ENCODE data around the gene PRPF31. TPM values are rescaled to one million over a fixed set of nuclear protein-coding genes. Genes with fewer than 3 reads are reported as not detected.
A peak's percentile ranks its signal among the peaks of the same experiment; 100 is the strongest.

The PRPF31 gene
- total RNA-seq, 2 donors from 2014 or later, result 39.3 to 43.2 TPM

DNA sequence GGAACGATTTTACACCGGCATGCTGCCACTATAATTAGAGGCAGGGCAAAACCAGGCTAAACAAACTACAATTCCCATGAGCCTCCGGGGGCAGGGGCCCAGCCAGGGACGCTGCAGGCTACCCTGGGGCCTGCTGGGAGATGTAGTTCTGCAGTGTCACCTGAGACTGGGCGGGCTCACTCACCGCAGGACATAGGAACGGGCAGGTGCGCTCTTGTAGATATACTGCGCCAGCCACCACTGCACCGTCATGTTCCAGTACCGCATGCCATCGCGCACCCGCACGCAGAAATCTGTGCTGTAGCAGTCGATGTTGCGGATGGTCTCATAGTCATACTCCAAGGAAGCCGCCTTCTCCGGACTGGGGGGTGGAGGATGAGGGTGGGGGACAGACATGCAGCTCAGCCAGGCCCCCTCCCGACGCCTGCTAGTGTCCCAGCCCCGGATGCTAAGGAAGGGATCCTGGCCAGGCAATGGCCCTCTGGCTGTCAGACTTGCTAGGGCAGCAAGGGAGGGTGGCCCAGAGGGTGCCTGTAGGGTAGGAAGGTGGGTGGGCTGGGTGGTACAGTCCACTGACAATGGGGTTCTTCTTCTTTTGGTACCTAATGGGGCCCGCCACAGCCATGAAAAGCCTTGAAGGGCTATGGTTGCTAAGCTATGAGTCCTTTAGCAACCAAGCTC, 63.2 kb downstream of the PRPF31 start:
- DNase-seq (no peak), ATAC-seq (peak; percentile 74 to 81)
- intact Hi-C loops (cut with DNase I), result no loop called here

DNA sequence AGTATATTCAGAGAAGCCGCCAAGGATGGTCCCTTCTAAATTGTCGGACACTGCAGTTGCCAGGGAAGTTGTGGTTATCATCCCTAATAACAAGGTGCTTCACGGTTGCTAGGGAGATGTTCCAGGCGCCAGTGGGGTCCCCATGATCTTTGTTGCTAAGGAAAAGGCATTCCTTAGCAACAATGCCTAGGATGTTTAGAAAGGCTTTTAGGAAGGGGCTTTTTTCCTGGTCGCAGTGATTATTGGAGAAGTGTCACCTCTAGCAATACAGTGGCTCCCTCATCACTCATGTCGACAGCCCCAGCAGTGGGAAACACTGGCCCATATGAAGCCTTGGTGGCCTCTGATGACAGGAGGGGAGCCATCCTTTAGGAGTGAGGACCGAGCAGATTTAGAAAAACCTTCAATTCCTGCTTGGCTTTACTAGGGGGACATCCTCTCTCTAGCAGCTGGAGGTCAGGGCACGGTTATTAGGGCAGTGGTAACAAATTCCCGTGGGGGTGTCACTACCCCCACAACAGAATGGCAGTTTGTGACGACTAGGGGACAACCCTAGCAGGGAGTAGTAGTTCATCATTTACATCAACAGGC, 63.8 kb downstream of the PRPF31 start:
- intact Hi-C loops (cut with DNase I), result no loop called here
- no peak for ATAC-seq

DNA sequence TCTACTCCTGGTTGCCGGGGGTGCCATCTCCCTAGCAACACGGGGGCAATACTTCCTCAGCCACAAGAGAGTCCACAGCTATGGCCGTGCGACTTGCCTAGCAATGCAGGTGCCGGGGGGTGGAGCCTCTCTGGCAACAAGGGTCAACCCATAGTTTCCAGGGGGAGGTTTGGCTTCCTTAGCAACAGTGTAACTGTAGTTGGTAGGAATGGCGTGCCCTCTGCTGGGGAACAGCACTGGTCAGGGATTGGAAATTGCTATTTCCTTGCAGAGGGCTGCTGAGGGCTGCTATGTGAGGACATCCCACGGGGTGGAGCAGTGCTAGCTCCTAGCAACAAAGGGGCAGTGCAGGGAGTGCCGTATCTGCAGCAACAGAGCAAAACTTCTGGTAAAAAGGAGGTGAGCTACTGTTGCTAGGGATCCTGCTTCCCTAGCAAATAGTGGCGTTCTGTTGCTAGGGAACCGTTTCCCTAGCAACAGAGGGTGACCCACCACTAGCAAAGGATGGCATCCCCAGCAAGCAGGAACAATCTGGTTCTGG, 64.4 kb downstream of the PRPF31 start:
- intact Hi-C loops (cut with DNase I), result no loop called here
- ATAC-seq (peak in 1 of 2 donors; percentile 14), DNase-seq (no peak)

More for the DNA sequence above, 63.8 kb downstream of the PRPF31 start:
- DNase-seq, result no peak

DNA sequence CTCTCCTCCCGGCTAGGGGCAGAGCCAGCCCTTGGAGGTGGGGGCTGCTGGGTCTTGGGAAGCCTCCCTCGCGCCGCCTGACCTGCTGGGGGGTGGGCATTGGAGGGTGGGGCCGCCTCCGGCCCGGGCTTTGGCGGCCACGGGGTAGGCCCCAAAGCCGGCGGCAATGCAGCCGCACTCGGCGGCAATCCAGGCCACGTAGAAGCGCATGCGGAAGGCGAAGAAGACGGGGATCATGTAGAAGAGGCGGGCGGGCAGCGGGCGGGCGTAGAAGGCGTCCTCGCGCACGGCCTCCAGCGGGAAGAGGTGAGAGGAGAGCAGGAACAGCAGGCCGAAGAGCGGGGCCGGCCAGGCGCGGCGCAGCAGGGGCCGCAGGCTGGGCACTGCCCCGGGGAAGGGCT, 65.1 kb downstream of the PRPF31 start:
- no peak for ATAC-seq
- DNase-seq, result no peak
- intact Hi-C loops (cut with DNase I), result no loop called here

Other genes with a start within 250 kb of the PRPF31 start
- 100 to 1,000 TPM; 106 to 209 TPM for gene MYADM, start 247.9 kb upstream of the PRPF31 start, total RNA-seq
- gene PRKCG, start 233.6 kb upstream of the PRPF31 start, total RNA-seq, result not detected
- gene CACNG7, start 206.5 kb upstream of the PRPF31 start, total RNA-seq, result not detected
- under 1 TPM; 0.06 to 0.29 TPM for gene CACNG8, start 152.8 kb upstream of the PRPF31 start, total RNA-seq
- gene CACNG6, start 124.1 kb upstream of the PRPF31 start, total RNA-seq, result under 1 TPM in 1 of 2 donors, not detected in 1; 0.21 TPM
- under 1 TPM in 1 of 2 donors, not detected in 1; 0.29 TPM for gene VSTM1, start 51.9 kb upstream of the PRPF31 start, total RNA-seq
- gene TARM1, start 34.4 kb upstream of the PRPF31 start, total RNA-seq, result not detected
- gene OSCAR, start 15.0 kb upstream of the PRPF31 start, total RNA-seq, result 1 to 10 TPM; 1.4 to 1.9 TPM
- 100 to 1,000 TPM; 272 to 373 TPM for gene NDUFA3, start 12.9 kb upstream of the PRPF31 start, total RNA-seq
- 10 to 100 TPM; 14.0 to 16.8 TPM for gene TFPT, start 97 bp upstream of the PRPF31 start, total RNA-seq
- 10 to 100 TPM; 18.9 to 21.4 TPM for gene CNOT3, start 22.0 kb downstream of the PRPF31 start, total RNA-seq
- gene LENG1, start 44.0 kb downstream of the PRPF31 start, total RNA-seq, result 1 to 10 TPM; 7.0 to 7.2 TPM
- gene TMC4, start 57.4 kb downstream of the PRPF31 start, total RNA-seq, result 1 to 10 TPM in 1 of 2 donors, under 1 TPM in 1; 0.38 to 1.1 TPM
- 10 to 100 TPM; 21.6 to 21.7 TPM for gene MBOAT7, start 73.8 kb downstream of the PRPF31 start, total RNA-seq
- gene TSEN34, start 75.6 kb downstream of the PRPF31 start, total RNA-seq, result 10 to 100 TPM; 17.4 to 20.5 TPM
- gene RPS9, start 85.1 kb downstream of the PRPF31 start, total RNA-seq, result 100 to 1,000 TPM; 738 to 776 TPM
- 10 to 100 TPM in 1 of 2 donors, 1 to 10 TPM in 1; 8.5 to 10.5 TPM for gene LILRB3, start 107.3 kb downstream of the PRPF31 start, total RNA-seq
- gene LILRA6, start 127.0 kb downstream of the PRPF31 start, total RNA-seq, result 1 to 10 TPM; 6.0 to 6.5 TPM
- 10 to 100 TPM; 15.1 to 21.4 TPM for gene LILRB5, start 141.5 kb downstream of the PRPF31 start, total RNA-seq
- 1 to 10 TPM; 3.3 to 5.5 TPM for gene LILRB2, start 165.4 kb downstream of the PRPF31 start, total RNA-seq
- 1 to 10 TPM; 3.7 to 4.7 TPM for gene LILRA5, start 197.4 kb downstream of the PRPF31 start, total RNA-seq
- gene LILRA4, start 223.4 kb downstream of the PRPF31 start, total RNA-seq, result not detected
- 10 to 100 TPM; 16.2 to 26.8 TPM for gene LAIR1, start 249.2 kb downstream of the PRPF31 start, total RNA-seq